Measurements from ENCODE around the gene ELP1.
"Not testable (repeated sequence)": the region's sequence is repeated elsewhere in the genome, so short reads cannot be mapped to it uniquely, and the experiment has no call there.

Gene ELP1

GRCh38 chr9:108933718-108934322 is at the start of gene ELP1:
Gene ELP1, minus strand, starts transcription at chr9:108934124. Its CDS starts 2,978 bp downstream, at chr9:108931146.
- DNase-seq (ENCODE audit: low read depth) = peak; percentile 79

GRCh38 chr9:108980893-108981292 is 47.0 kb upstream of the ELP1 start:
- no peak for DNase-seq (ENCODE audit: low read depth)

- DNase-seq (ENCODE audit: low read depth) = no peak
Measured at GRCh38 chr9:108978205-108978604, 44.3 kb upstream of the ELP1 start.

GRCh38 chr9:108973895-108974294 is 40.0 kb upstream of the ELP1 start:
- DNase-seq (ENCODE audit: low read depth) = no peak

- DNase-seq (ENCODE audit: low read depth) = no peak
Measured at GRCh38 chr9:108972626-108973209, 38.8 kb upstream of the ELP1 start.

GRCh38 chr9:108972186-108972585 is 38.3 kb upstream of the ELP1 start:
- no peak for DNase-seq (ENCODE audit: low read depth)

GRCh38 chr9:108971392-108971791 is 37.5 kb upstream of the ELP1 start:
- DNase-seq (ENCODE audit: low read depth) = not testable (repeated sequence)

- no peak for DNase-seq (ENCODE audit: low read depth)
Measured at GRCh38 chr9:108967916-108968315, 34.0 kb upstream of the ELP1 start.

- no peak for DNase-seq (ENCODE audit: low read depth)
Measured at GRCh38 chr9:108963459-108964143, 29.7 kb upstream of the ELP1 start.

- no peak for DNase-seq (ENCODE audit: low read depth)
Measured at GRCh38 chr9:108961151-108961550, 27.2 kb upstream of the ELP1 start.

GRCh38 chr9:108960331-108960730 is 26.4 kb upstream of the ELP1 start:
- no peak for DNase-seq (ENCODE audit: low read depth)

- DNase-seq (ENCODE audit: low read depth) = no peak
Measured at GRCh38 chr9:108956631-108957026, 22.7 kb upstream of the ELP1 start.

- DNase-seq (ENCODE audit: low read depth) = no peak
Measured at GRCh38 chr9:108956022-108956630, 22.2 kb upstream of the ELP1 start.

GRCh38 chr9:108953983-108954574 is 20.2 kb upstream of the ELP1 start:
- peak; percentile 9 for DNase-seq (ENCODE audit: low read depth)

GRCh38 chr9:108951578-108951977 is 17.7 kb upstream of the ELP1 start:
- DNase-seq (ENCODE audit: low read depth) = peak; percentile 4

- DNase-seq (ENCODE audit: low read depth) = no peak
Measured at GRCh38 chr9:108950168-108950567, 16.2 kb upstream of the ELP1 start.

- DNase-seq (ENCODE audit: low read depth) = no peak
Measured at GRCh38 chr9:108939975-108940374, 6.1 kb upstream of the ELP1 start.

GRCh38 chr9:108937561-108938305 is 3.8 kb upstream of the ELP1 start:
- no peak for DNase-seq (ENCODE audit: low read depth)

GRCh38 chr9:108934323-108934893 is 484 bp upstream of the ELP1 start, which contains the start of gene ABITRAM:
Gene ABITRAM, plus strand, starts transcription at chr9:108934400. Its CDS starts 87 bp downstream, at chr9:108934487.
- peak; percentile 45 for DNase-seq (ENCODE audit: low read depth)

GRCh38 chr9:108933231-108933717 is 650 bp downstream of the ELP1 start:
- DNase-seq (ENCODE audit: low read depth) = peak; percentile 5

GRCh38 chr9:108928386-108928785 is 5.5 kb downstream of the ELP1 start:
- no peak for DNase-seq (ENCODE audit: low read depth)
